Measurements from ENCODE around the gene CDC45.

- TF ChIP-seq POLR2A (IDR thresholded peaks at IDR 0.05; ENCODE audit: extremely low read depth, insufficient read length) (no peak), CTCF (IDR thresholded peaks at IDR 0.05; ENCODE audit: low read depth, low read length) (no peak)
Measured at GRCh38 chr22:19523240-19524169, 43.8 kb downstream of the CDC45 start.

All from NB4 (cell line).